ENCODE results near the gene SMAD6. TPM values are rescaled to one million over a fixed set of nuclear protein-coding genes. Genes with fewer than 3 reads are reported as not detected.

Gene SMAD6
- total and polyA plus RNA-seq, 2 experiments from 2014 or later = 26.6 to 35.4 TPM

DNA sequence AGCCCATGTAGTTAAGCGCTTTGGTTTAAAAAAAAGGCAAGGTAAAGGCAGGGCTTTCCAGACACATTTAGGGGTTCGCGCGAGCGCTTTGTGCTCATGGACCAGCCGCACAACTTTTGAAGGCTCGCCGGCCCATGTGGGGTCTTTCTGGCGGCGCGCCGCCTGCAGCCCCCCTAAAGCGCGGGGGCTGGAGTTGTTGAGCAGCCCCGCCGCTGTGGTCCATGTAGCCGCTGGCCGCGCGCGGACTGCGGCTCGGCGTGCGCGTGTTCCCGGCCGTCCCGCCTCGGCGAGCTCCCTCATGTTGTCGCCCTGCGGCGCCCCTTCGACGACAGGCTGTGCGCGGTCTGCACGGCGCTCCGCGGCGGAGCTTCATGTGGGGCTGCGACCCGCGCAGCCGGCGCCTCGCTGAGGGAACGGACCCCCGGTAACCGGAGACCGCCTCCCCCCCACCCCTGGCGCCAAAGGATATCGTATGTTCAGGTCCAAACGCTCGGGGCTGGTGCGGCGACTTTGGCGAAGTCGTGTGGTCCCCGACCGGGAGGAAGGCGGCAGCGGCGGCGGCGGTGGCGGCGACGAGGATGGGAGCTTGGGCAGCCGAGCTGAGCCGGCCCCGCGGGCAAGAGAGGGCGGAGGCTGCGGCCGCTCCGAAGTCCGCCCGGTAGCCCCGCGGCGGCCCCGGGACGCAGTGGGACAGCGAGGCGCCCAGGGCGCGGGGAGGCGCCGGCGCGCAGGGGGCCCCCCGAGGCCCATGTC lies 927 bp downstream of the SMAD6 start:
- TF ChIP-seq, protein P1, sequence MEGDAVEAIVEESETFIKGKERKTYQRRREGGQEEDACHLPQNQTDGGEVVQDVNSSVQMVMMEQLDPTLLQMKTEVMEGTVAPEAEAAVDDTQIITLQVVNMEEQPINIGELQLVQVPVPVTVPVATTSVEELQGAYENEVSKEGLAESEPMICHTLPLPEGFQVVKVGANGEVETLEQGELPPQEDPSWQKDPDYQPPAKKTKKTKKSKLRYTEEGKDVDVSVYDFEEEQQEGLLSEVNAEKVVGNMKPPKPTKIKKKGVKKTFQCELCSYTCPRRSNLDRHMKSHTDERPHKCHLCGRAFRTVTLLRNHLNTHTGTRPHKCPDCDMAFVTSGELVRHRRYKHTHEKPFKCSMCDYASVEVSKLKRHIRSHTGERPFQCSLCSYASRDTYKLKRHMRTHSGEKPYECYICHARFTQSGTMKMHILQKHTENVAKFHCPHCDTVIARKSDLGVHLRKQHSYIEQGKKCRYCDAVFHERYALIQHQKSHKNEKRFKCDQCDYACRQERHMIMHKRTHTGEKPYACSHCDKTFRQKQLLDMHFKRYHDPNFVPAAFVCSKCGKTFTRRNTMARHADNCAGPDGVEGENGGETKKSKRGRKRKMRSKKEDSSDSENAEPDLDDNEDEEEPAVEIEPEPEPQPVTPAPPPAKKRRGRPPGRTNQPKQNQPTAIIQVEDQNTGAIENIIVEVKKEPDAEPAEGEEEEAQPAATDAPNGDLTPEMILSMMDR (IDR thresholded peaks at IDR 0.05; ENCODE audit: poor library complexity) = no peak
- TF ChIP-seq EZH2 (IDR thresholded peaks at IDR 0.05; ENCODE audit: borderline replicate concordance) (no peak), EZH2phosphoT487 (IDR thresholded peaks at IDR 0.05; ENCODE audit: low read depth, severe bottlenecking, unreplicated experiment) (no peak)
- peak overlapping the region; percentile 88 for H3K27ac ChIP-seq
- H4K20me1 ChIP-seq (ENCODE audit: insufficient read depth, poor library complexity, severe bottlenecking) = peaks cover 45% of the 10 kb centered on the region
- no peaks in the 10 kb centered on the region for H3K27me3 ChIP-seq
- DNase-seq (ENCODE audit: low spot score) = peak; percentile 56
- H3K4me2 ChIP-seq = peak overlapping the region; percentile 85
- H3K4me1 ChIP-seq (ENCODE audit: insufficient read depth) = peaks cover 40% of the 10 kb centered on the region
- H3K9me2 ChIP-seq (replicated peaks; ENCODE audit: insufficient read depth) = no peaks in the 10 kb centered on the region
- WGBS (ENCODE audit: low lambda C conversion rate, missing lambda C conversion rate) = 2% methylated on average over 72 of the region's 95 CpGs
- H3K36me3 ChIP-seq (replicated peaks; ENCODE audit: insufficient read depth, low read depth) = no peaks in the 10 kb centered on the region
- H3K9me3 ChIP-seq (ENCODE audit: low read depth) = no peaks in the 10 kb centered on the region
- H3K79me2 ChIP-seq = peaks cover 54% of the 10 kb centered on the region
- peak overlapping the region; percentile 91 for H3K4me3 ChIP-seq
- H2AFZ ChIP-seq = no peak overlapping the region

DNA sequence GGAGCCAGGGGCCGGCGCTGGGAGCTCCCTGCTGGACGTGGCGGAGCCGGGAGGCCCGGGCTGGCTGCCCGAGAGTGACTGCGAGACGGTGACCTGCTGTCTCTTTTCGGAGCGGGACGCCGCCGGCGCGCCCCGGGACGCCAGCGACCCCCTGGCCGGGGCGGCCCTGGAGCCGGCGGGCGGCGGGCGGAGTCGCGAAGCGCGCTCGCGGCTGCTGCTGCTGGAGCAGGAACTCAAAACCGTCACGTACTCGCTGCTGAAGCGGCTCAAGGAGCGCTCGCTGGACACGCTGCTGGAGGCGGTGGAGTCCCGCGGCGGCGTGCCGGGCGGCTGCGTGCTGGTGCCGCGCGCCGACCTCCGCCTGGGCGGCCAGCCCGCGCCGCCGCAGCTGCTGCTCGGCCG lies 1.5 kb downstream of the SMAD6 start:
- Histone ChIP-seq H3K4me1 (ENCODE audit: insufficient read depth) (peaks cover 40% of the 10 kb centered on the region), H3K9me3 (ENCODE audit: low read depth) (no peaks in the 10 kb centered on the region), H3K27ac (peak overlapping the region; percentile 88), H3K27me3 (no peaks in the 10 kb centered on the region), H3K4me2 (peak overlapping the region; percentile 85), H3K9me2 (replicated peaks; ENCODE audit: insufficient read depth) (no peaks in the 10 kb centered on the region), H3K36me3 (replicated peaks; ENCODE audit: insufficient read depth, low read depth) (no peaks in the 10 kb centered on the region), H3K79me2 (peaks cover 60% of the 10 kb centered on the region), H2AFZ (no peak overlapping the region), H4K20me1 (ENCODE audit: insufficient read depth, poor library complexity, severe bottlenecking) (peaks cover 50% of the 10 kb centered on the region), H3K4me3 (peak overlapping the region; percentile 91)
- 2% methylated on average over 57 of the region's 59 CpGs for WGBS (ENCODE audit: low lambda C conversion rate, missing lambda C conversion rate)
- peak; percentile 42 for DNase-seq (ENCODE audit: low spot score)
- TF ChIP-seq, protein P1 (IDR thresholded peaks at IDR 0.05; ENCODE audit: poor library complexity) = no peak
- TF ChIP-seq EZH2 (IDR thresholded peaks at IDR 0.05; ENCODE audit: borderline replicate concordance) (no peak), EZH2phosphoT487 (IDR thresholded peaks at IDR 0.05; ENCODE audit: low read depth, severe bottlenecking, unreplicated experiment) (no peak)

DNA sequence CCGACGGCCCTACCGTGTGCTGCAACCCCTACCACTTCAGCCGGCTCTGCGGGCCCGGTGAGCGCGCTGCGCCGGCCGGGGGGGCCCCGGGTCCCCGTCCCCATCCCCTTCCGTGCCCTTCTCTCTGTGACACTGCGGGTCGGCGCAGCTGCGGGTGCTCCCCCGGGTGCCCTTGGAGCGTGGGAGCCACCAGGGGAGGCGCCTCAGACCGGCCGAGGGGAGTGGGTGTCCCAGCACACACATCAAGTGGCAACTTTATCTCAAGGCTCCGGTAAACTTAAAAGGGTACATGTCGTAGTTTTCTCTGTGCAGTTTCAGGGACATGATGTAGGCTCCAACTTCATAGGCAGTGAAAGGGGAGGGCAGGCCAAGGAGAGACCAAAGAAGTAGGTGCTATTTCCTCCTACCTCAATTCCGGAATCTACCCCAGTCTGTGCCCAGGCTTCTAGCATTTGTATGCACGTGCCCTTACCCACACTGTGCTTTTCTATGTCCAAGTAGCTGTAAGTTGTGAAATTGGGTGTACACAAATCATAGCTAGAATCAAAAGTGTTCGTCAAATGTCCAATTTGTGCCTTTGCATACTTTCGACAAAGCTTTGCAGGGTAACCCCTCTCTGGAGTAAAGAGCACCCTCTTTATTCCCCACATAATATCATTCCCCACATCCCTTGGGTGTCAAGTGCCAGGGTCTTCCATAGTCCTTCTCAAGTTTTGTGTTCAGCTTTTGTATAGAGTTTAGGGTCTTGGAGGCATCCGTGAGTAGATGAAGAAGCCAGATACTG lies 2.2 kb downstream of the SMAD6 start:
- Histone ChIP-seq H3K4me1 (ENCODE audit: insufficient read depth) (peaks cover 40% of the 10 kb centered on the region), H2AFZ (no peak overlapping the region), H3K27me3 (no peaks in the 10 kb centered on the region), H3K9me2 (replicated peaks; ENCODE audit: insufficient read depth) (no peaks in the 10 kb centered on the region), H3K4me3 (peak overlapping the region; percentile 91), H3K27ac (peak overlapping the region; percentile 88), H4K20me1 (ENCODE audit: insufficient read depth, poor library complexity, severe bottlenecking) (peaks cover 54% of the 10 kb centered on the region), H3K79me2 (peaks cover 66% of the 10 kb centered on the region), H3K36me3 (replicated peaks; ENCODE audit: insufficient read depth, low read depth) (no peaks in the 10 kb centered on the region), H3K4me2 (peak overlapping the region; percentile 85), H3K9me3 (ENCODE audit: low read depth) (no peaks in the 10 kb centered on the region)
- no peak for TF ChIP-seq EZH2phosphoT487 (IDR thresholded peaks at IDR 0.05; ENCODE audit: low read depth, severe bottlenecking, unreplicated experiment)
- DNase-seq (ENCODE audit: low spot score) = no peak
- 6% methylated on average over 20 of the region's 30 CpGs for WGBS (ENCODE audit: low lambda C conversion rate, missing lambda C conversion rate)

DNA sequence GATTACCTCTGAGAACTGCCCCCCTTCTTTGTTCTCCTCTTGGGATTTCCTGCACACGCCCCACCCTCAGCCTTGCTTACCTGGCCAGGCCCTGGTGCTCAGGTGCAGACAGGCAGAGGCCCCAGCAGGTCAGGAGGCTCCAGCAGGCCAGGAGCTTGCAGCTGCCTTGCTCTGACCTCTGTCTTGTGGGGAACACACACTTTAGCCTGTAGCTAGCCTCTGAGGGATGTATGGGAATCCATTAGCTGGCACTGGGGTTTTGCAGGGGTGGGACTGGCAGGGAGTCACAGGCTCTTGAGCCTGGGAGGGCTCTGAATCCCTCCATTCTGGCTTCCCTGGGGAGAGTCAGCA lies 2.7 kb downstream of the SMAD6 start:
- peak overlapping the region; percentile 85 for H3K4me2 ChIP-seq
- H3K4me1 ChIP-seq (ENCODE audit: insufficient read depth) = peaks cover 40% of the 10 kb centered on the region
- H3K27me3 ChIP-seq = no peaks in the 10 kb centered on the region

More for the DNA sequence above, 2.7 kb downstream of the SMAD6 start:
- no peaks in the 10 kb centered on the region for H3K36me3 ChIP-seq (replicated peaks; ENCODE audit: insufficient read depth, low read depth)
- peaks cover 72% of the 10 kb centered on the region for H3K79me2 ChIP-seq
- TF ChIP-seq, protein P1 (IDR thresholded peaks at IDR 0.05; ENCODE audit: poor library complexity) = no peak
- no peak for TF ChIP-seq EZH2 (IDR thresholded peaks at IDR 0.05; ENCODE audit: borderline replicate concordance)
- no peak for TF ChIP-seq EZH2phosphoT487 (IDR thresholded peaks at IDR 0.05; ENCODE audit: low read depth, severe bottlenecking, unreplicated experiment)
- no peaks in the 10 kb centered on the region for H3K9me3 ChIP-seq (ENCODE audit: low read depth)
- 17% methylated on average over 1 of the region's 1 CpG for WGBS (ENCODE audit: low lambda C conversion rate, missing lambda C conversion rate)
- peaks cover 54% of the 10 kb centered on the region for H4K20me1 ChIP-seq (ENCODE audit: insufficient read depth, poor library complexity, severe bottlenecking)
- no peak overlapping the region for H2AFZ ChIP-seq
- peak; percentile 54 for DNase-seq (ENCODE audit: low spot score)
- peak overlapping the region; percentile 91 for H3K4me3 ChIP-seq
- peak overlapping the region; percentile 88 for H3K27ac ChIP-seq
- no peaks in the 10 kb centered on the region for H3K9me2 ChIP-seq (replicated peaks; ENCODE audit: insufficient read depth)

Measured in hepatocyte (in vitro differentiated cells).